ENCODE results near the gene P2RY6.

DNA sequence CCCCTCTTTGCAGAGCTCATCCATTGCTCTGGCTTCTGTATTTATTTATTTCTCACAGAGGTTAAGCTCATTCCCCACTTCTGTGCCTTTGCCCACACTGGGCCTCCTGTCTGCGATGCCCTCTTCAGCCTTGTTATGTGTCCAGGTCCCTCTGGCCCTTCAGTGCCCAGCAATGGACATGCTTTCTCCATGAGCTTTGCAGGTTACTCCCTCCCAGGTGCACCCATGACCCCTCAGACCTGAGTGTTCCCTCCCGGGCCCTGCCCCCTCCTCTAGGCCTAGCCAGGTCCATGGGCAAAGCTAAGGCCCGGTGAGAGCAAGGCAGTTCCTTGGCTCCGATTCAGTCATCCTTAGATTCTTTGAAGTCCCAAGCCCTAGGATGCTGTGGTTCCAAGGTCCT lies 18.4 kb downstream of the P2RY6 start:
- TF ChIP-seq POLR2A (IDR thresholded peaks at IDR 0.05), result no peak
- TF ChIP-seq, protein P1, sequence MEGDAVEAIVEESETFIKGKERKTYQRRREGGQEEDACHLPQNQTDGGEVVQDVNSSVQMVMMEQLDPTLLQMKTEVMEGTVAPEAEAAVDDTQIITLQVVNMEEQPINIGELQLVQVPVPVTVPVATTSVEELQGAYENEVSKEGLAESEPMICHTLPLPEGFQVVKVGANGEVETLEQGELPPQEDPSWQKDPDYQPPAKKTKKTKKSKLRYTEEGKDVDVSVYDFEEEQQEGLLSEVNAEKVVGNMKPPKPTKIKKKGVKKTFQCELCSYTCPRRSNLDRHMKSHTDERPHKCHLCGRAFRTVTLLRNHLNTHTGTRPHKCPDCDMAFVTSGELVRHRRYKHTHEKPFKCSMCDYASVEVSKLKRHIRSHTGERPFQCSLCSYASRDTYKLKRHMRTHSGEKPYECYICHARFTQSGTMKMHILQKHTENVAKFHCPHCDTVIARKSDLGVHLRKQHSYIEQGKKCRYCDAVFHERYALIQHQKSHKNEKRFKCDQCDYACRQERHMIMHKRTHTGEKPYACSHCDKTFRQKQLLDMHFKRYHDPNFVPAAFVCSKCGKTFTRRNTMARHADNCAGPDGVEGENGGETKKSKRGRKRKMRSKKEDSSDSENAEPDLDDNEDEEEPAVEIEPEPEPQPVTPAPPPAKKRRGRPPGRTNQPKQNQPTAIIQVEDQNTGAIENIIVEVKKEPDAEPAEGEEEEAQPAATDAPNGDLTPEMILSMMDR (IDR thresholded peaks at IDR 0.05), result no peak
- TF ChIP-seq EP300 (IDR thresholded peaks at IDR 0.05), result no peak
- TF ChIP-seq POLR2AphosphoS5 (IDR thresholded peaks at IDR 0.05), result no peak
